ENCODE measurements around the gene RNF207. TPM values are rescaled to one million over a fixed set of nuclear protein-coding genes. Genes with fewer than 3 reads are reported as not detected.
A peak's percentile ranks its signal among the peaks of the same experiment; 100 is the strongest.

RNF207 gene
- total RNA-seq, 3 donors from 2014 or later = 2.7 to 32.4 (median 29.9) TPM

DNA sequence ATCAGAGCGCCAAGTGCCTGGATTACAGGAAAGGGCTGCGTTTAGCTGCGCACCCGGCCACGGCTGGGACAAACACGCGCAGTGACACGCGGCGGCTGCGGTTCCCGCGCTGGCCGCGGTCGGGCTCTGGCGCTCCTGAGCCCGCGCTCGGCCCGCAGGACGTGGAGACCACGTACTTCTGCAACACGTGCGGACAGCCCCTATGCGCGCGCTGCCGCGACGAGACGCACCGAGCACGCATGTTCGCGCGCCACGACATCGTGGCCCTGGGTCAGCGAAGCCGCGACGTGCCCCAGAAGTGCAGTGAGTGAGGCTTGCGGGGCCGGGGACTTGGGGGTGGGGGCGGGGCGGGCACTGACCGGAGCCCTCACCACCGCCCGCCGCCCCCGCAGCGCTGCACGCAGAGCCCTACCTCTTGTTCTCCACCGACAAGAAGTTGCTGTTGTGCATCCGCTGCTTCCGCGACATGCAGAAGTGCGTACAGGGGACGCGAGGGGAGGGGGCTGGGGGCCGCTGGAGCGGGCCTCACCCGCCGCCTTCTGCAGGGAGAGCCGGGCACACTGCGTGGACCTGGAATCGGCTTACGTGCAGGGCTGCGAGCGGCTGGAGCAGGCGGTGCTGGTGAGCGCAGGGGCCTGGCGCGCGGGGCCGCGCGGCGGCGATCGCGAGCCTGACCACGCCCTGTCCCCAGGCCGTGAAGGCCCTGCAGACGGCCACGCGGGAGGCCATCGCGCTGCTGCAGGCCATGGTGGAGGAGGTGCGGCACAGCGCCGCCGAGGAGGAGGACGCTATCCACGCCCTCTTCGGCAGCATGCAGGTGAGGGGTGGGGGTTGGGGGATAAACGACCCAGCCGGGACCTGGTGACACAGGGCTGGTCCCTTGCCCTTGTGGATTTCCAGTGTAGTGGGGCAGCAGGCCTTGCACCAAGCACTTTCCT lies 3.1 kb downstream of the RNF207 start:
- Histone ChIP-seq H3K36me3 (no peaks in the 10 kb centered on the region), H3K4me1 (peaks cover 3% of the 10 kb centered on the region in 2 donors), H3K9me3 (no peaks in the 10 kb centered on the region), H3K27ac (no peak overlapping the region), H3K4me3 (peak overlapping the region; percentile 37 to 72 (median 55)), H3K27me3 (no peaks in the 10 kb centered on the region)
- no peak for DNase-seq (ENCODE audit: low spot score in 2 of 2)
- TF ChIP-seq, protein P1, sequence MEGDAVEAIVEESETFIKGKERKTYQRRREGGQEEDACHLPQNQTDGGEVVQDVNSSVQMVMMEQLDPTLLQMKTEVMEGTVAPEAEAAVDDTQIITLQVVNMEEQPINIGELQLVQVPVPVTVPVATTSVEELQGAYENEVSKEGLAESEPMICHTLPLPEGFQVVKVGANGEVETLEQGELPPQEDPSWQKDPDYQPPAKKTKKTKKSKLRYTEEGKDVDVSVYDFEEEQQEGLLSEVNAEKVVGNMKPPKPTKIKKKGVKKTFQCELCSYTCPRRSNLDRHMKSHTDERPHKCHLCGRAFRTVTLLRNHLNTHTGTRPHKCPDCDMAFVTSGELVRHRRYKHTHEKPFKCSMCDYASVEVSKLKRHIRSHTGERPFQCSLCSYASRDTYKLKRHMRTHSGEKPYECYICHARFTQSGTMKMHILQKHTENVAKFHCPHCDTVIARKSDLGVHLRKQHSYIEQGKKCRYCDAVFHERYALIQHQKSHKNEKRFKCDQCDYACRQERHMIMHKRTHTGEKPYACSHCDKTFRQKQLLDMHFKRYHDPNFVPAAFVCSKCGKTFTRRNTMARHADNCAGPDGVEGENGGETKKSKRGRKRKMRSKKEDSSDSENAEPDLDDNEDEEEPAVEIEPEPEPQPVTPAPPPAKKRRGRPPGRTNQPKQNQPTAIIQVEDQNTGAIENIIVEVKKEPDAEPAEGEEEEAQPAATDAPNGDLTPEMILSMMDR (IDR thresholded peaks at IDR 0.05) = peak in 2 of 3 donors; percentile 47 to 56
- TF ChIP-seq POLR2AphosphoS5 (IDR thresholded peaks at IDR 0.05) = no peak
- intact Hi-C loops (cut with DNase I; ENCODE audit: low total_unique reads) = no loop called here

DNA sequence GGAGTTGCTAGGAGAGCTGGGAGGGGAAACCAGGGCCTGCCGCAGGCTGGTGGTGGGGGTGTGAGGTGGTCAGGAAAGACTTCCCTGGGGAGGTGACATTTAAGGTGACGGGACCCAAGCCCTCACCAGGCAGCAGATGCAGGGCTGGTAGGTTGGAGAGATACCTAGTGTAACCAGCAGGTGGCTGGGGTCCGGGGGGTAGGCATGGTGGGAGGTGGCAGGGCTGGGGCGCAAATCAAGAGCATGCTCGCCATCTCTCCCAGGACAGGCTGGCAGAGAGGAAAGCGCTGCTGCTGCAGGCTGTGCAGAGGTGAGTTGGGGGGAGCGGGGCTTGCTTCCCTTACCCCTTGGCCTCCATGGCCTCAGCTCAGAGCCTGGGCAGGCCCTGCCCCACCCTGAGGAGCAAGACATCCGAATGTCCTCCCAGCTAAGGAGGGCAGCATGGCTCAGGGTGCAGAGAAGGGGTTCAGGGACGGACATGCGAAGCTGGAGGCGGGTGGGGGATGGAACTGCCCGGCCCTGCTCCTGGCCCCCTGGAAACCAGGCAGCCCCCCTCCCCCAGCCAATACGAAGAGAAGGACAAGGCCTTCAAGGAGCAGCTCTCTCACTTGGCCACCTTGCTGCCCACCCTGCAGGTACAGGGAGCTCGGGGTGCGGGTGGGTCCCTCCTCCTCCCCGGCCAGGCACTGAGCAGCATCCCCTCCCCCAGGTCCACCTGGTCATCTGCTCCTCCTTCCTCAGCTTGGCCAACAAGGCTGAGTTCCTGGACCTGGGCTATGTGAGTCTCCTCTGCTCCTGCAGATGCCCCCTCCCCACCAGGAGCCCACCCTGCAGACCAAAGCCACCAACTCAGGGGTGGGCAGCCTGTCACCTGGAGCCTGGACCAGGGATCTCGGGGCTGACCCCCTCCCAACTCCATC lies 4.0 kb downstream of the RNF207 start:
- intact Hi-C loops (cut with DNase I; ENCODE audit: low total_unique reads) = no loop called here
- no peak for DNase-seq (ENCODE audit: low spot score in 2 of 2)
- Histone ChIP-seq H3K27ac (no peak overlapping the region), H3K9me3 (no peaks in the 10 kb centered on the region), H3K27me3 (no peaks in the 10 kb centered on the region), H3K4me1 (peaks cover 3% of the 10 kb centered on the region in 2 donors), H3K36me3 (no peaks in the 10 kb centered on the region), H3K4me3 (peak overlapping the region in 2 of 3 donors; percentile 55 to 72)
- TF ChIP-seq, protein P1 (IDR thresholded peaks at IDR 0.05) = no peak
- TF ChIP-seq POLR2AphosphoS5 (IDR thresholded peaks at IDR 0.05) (no peak), POLR2A (IDR thresholded peaks at IDR 0.05) (no peak)

DNA sequence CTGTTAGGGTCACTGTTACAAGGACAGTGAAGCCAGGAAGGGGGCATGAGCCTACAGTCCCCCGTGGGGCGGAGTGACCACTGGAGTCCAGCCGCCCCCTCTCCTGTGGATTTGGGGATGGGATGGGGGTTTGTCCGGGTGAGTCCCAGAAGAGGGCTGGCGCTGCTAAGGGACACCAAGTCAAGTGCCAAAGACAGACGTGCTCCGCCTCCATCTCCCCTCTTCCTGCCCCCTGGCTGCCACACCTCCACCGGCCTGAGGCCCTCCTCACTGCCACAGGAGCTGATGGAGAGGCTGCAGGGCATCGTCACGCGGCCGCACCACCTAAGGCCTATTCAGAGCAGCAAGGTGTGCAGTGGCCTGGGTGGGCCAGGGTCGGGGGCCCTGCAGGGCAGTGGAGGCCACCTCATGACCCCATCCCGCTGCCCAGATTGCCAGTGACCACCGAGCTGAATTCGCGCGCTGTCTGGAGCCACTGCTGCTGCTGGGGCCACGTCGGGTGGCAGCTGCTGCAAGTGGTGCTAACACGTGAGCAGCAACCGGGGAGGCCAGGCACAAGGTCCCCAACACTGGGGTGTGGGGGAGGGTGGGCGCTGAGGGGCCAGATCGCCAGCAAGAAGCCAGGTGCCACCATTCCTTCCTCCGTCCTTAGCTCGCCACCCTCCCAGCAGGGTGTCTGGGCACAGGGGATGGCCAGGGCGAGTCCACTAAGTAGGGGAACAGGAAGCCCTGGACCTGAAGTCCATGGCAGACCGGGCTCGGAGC lies 4.9 kb downstream of the RNF207 start:
- DNase-seq (ENCODE audit: low spot score in 2 of 2) = no peak
- TF ChIP-seq, protein P1 (IDR thresholded peaks at IDR 0.05) = no peak
- intact Hi-C loops (cut with DNase I; ENCODE audit: low total_unique reads) = no loop called here
- Histone ChIP-seq H3K36me3 (no peaks in the 10 kb centered on the region), H3K9me3 (no peaks in the 10 kb centered on the region), H3K4me1 (peaks cover 0 to 3% of the 10 kb centered on the region in 2 donors), H3K27me3 (no peaks in the 10 kb centered on the region), H3K27ac (no peak overlapping the region), H3K4me3 (no peak overlapping the region)

DNA sequence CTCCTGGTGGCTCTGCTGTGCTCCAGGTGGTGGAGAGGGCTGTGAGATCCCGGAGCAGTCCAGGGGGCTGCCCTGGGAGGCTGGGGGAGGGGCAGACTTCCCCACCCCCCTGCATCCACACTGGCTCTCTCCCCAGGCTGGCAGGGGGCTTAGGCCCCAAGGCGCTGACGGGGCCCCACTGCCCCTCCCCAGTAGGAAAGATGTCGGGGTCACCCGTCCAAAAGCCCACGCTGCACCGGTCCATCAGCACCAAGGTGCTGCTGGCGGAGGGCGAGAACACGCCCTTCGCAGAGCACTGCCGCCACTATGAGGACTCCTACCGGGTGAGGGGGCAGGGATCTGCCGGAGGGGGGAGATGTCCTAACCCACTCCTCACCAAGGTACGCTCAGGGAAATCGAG lies 5.8 kb downstream of the RNF207 start:
- intact Hi-C loops (cut with DNase I; ENCODE audit: low total_unique reads) = loop anchor here (1.0 kb wide), 1 partner anchor 33 kb away; no protein-coding TSS in a partner anchor
- Histone ChIP-seq H3K4me1 (no peaks in the 10 kb centered on the region), H3K9me3 (no peaks in the 10 kb centered on the region), H3K4me3 (no peak overlapping the region), H3K27me3 (no peaks in the 10 kb centered on the region), H3K36me3 (no peaks in the 10 kb centered on the region), H3K27ac (no peak overlapping the region)
- no peak for DNase-seq (ENCODE audit: low spot score in 2 of 2)
- TF ChIP-seq, protein P1 (IDR thresholded peaks at IDR 0.05) = no peak
- TF ChIP-seq POLR2AphosphoS5 (IDR thresholded peaks at IDR 0.05) = no peak
- TF ChIP-seq POLR2A (IDR thresholded peaks at IDR 0.05) = no peak
